GM04503 (cell line): ENCODE measurements around the gene RNF207.
"Not testable (repeated sequence)": the region's sequence is repeated elsewhere in the genome, so short reads cannot be mapped to it uniquely, and the experiment has no call there.

Experiments
- DNase-seq: peaks from one replicate; pipeline ENCODE4 v3.0.0-alpha.2; 2012; ENCODE audit warnings: low read depth

RNF207 gene

GRCh38 chr1:6200188-6200809 is 5.6 kb upstream of the RNF207 start:
- DNase-seq = no peak

- no peak for DNase-seq
Measured at GRCh38 chr1:6202256-6202655, 3.7 kb upstream of the RNF207 start.

GRCh38 chr1:6206520-6206855 is 569 bp downstream of the RNF207 start:
- DNase-seq = no peak

- DNase-seq = no peak
Measured at GRCh38 chr1:6207075-6207885, 1.4 kb downstream of the RNF207 start.

- DNase-seq = no peak
Measured at GRCh38 chr1:6207921-6208320, 2.0 kb downstream of the RNF207 start.

- DNase-seq = no peak
Measured at GRCh38 chr1:6208723-6209660, 3.1 kb downstream of the RNF207 start.

- no peak for DNase-seq
Measured at GRCh38 chr1:6209661-6210580, 4.0 kb downstream of the RNF207 start.

- no peak for DNase-seq
Measured at GRCh38 chr1:6210591-6211355, 4.9 kb downstream of the RNF207 start.

GRCh38 chr1:6211731-6212130 is 5.8 kb downstream of the RNF207 start:
- no peak for DNase-seq

- no peak for DNase-seq
Measured at GRCh38 chr1:6212193-6212959, 6.5 kb downstream of the RNF207 start.

GRCh38 chr1:6218375-6219164 is 12.7 kb downstream of the RNF207 start:
- no peak for DNase-seq

- not testable (repeated sequence) for DNase-seq
Measured at GRCh38 chr1:6219641-6220040, 13.7 kb downstream of the RNF207 start.

- DNase-seq = no peak
Measured at GRCh38 chr1:6220236-6220635, 14.3 kb downstream of the RNF207 start.

- DNase-seq = no peak
Measured at GRCh38 chr1:6221210-6221784, 15.4 kb downstream of the RNF207 start.

- DNase-seq = no peak
Measured at GRCh38 chr1:6222636-6223035, 16.7 kb downstream of the RNF207 start.

- DNase-seq = no peak
Measured at GRCh38 chr1:6223617-6224016, 17.7 kb downstream of the RNF207 start.

- no peak for DNase-seq
Measured at GRCh38 chr1:6224718-6225117, 18.8 kb downstream of the RNF207 start.

GRCh38 chr1:6225651-6226050 is 19.7 kb downstream of the RNF207 start:
- no peak for DNase-seq

- no peak for DNase-seq
Measured at GRCh38 chr1:6233376-6233775, 27.5 kb downstream of the RNF207 start.
